NCI-H128 (cell line): ENCODE measurements around the gene KRTAP3-1.
"Not testable (repeated sequence)": the region's sequence is repeated elsewhere in the genome, so short reads cannot be mapped to it uniquely, and the experiment has no call there.

Source experiments
- DNase-seq: peaks from one replicate; lab custom pipeline; 2025; ENCODE audit not compliant: unreplicated experiment; lab: John Stamatoyannopoulos, UW

Gene KRTAP3-1

GRCh38 chr17:41008811-41009210, at the start of gene KRTAP3-1:
Gene KRTAP3-1 (minus strand): TSS chr17:41009128. CDS start chr17:41009074, 54 bp downstream.
- DNase-seq, result peak; percentile 3

GRCh38 chr17:41057547-41057946, 48.6 kb upstream of the KRTAP3-1 start:
- no peak for DNase-seq

- not testable (repeated sequence) for DNase-seq
Measured at GRCh38 chr17:41055130-41055529, 46.2 kb upstream of the KRTAP3-1 start, which contains the start of gene KRTAP2-2. Gene KRTAP2-2 (minus strand): TSS chr17:41055230. CDS start chr17:41055211, 19 bp downstream.

GRCh38 chr17:41054556-41054955, 45.6 kb upstream of the KRTAP3-1 start:
- not testable (repeated sequence) for DNase-seq

GRCh38 chr17:41054025-41054424, 45.1 kb upstream of the KRTAP3-1 start:
- no peak for DNase-seq

GRCh38 chr17:41052566-41052965, 43.6 kb upstream of the KRTAP3-1 start:
- no peak for DNase-seq

- no peak for DNase-seq
Measured at GRCh38 chr17:41049110-41049509, 40.2 kb upstream of the KRTAP3-1 start.

GRCh38 chr17:41048441-41048840, 39.5 kb upstream of the KRTAP3-1 start:
- DNase-seq, result no peak

- DNase-seq, result not testable (repeated sequence)
Measured at GRCh38 chr17:41046735-41047465, 38.0 kb upstream of the KRTAP3-1 start, which contains the start of gene KRTAP2-1. Gene KRTAP2-1 (minus strand): TSS chr17:41047316. CDS start chr17:41047267, 49 bp downstream.

- no peak for DNase-seq
Measured at GRCh38 chr17:41042953-41043352, 34.0 kb upstream of the KRTAP3-1 start.

- not testable (repeated sequence) for DNase-seq
Measured at GRCh38 chr17:41040783-41041571, 32.0 kb upstream of the KRTAP3-1 start, which contains the start of gene KRTAP1-1. Gene KRTAP1-1 (minus strand): TSS chr17:41041450. CDS start chr17:41041397, 53 bp downstream.

GRCh38 chr17:41037853-41038350, 29.0 kb upstream of the KRTAP3-1 start:
- no peak for DNase-seq

GRCh38 chr17:41034346-41034935, 25.5 kb upstream of the KRTAP3-1 start, which contains the start of gene KRTAP1-3:
Gene KRTAP1-3 (minus strand): TSS chr17:41034874. CDS start chr17:41034821, 53 bp downstream.
- DNase-seq, result not testable (repeated sequence)

GRCh38 chr17:41029633-41030245, 20.8 kb upstream of the KRTAP3-1 start, which contains the start of gene KRTAP1-4:
Gene KRTAP1-4 (minus strand): TSS chr17:41030195. CDS start chr17:41030078, 117 bp downstream.
- DNase-seq, result no peak

- DNase-seq, result no peak
Measured at GRCh38 chr17:41026715-41027471, 18.0 kb upstream of the KRTAP3-1 start, which contains the start of gene KRTAP1-5. Gene KRTAP1-5 (minus strand): TSS chr17:41027208. CDS start chr17:41027155, 53 bp downstream.

GRCh38 chr17:41024697-41025096, 15.8 kb upstream of the KRTAP3-1 start:
- no peak for DNase-seq

- no peak for DNase-seq
Measured at GRCh38 chr17:41020336-41020735, 11.4 kb upstream of the KRTAP3-1 start.

- no peak for DNase-seq
Measured at GRCh38 chr17:41019415-41019814, 10.5 kb upstream of the KRTAP3-1 start.

GRCh38 chr17:41018541-41018940, 9.6 kb upstream of the KRTAP3-1 start:
- DNase-seq, result no peak
